A549 (cell line): Measurements from ENCODE around the gene B4GALT6. TPM values are rescaled to one million over a fixed set of nuclear protein-coding genes. Genes with fewer than 3 reads are reported as not detected.

Experiments
- ATAC-seq, 2 experiments: fragments of 200-7000 bp in 1 of 2; fragments of >200 bp in 1 of 2; cut with Nextera tagmentation in 1 of 2; cut with Tn5 transposase in 1 of 2; 3 replicates each; pipeline versions ENCODE4 v1.8.0 to v1.9.1; 2018 to 2020; ENCODE audit warnings: mild to moderate bottlenecking in 1 of 2, moderate library complexity in 1 of 2
- CTCF ChIA-PET: fragments of 300-600 bp; sonication (Branson Sonifier 250); formaldehyde crosslinking; extraction: SDS; loops from one replicate; lab custom pipeline; 2021; ENCODE audit warnings: antibody characterized with exemption, inconsistent platforms; lab: Yijun Ruan, JAX
- POLR2A ChIA-PET: fragments of 350-600 bp; formaldehyde crosslinking; extraction: SDS; loops from one replicate; lab custom pipeline; 2021; ENCODE audit warnings: antibody characterized with exemption, inconsistent platforms; lab: Yijun Ruan, JAX
- DNase-seq, 2 experiments: peaks; one replicate each; pipeline versions ENCODE4 v3.0.0 to v3.0.0-alpha.2; 2011 to 2016; ENCODE audit warnings: low read depth in 1 of 2, low spot score in 1 of 2
- FAIRE-seq: peaks from 2 replicates; lab custom pipeline; 2011; peaks lifted over from hg19 to GRCh38; lab: Jason Lieb, UNC
- H3K27ac ChIP-seq, 2 experiments: fragments of >200 bp; sonication (Bioruptor Twin); formaldehyde crosslinking; 3 replicates each; pipeline ENCODE4 v1.5.1; 2016 to 2017
- H3K4me1 ChIP-seq: fragments of >200 bp; sonication (Bioruptor Twin); formaldehyde crosslinking; 3 replicates; pipeline ENCODE4 v1.6.1; 2016
- H3K4me2 ChIP-seq: fragments of >200 bp; sonication (Bioruptor Twin); formaldehyde crosslinking; 3 replicates; pipeline ENCODE4 v1.6.1; 2016
- H3K4me3 ChIP-seq: fragments of >200 bp; sonication (Bioruptor Twin); formaldehyde crosslinking; 3 replicates; pipeline ENCODE4 v1.5.1; 2016
- H3K9me3 ChIP-seq: fragments of >200 bp; sonication (Bioruptor Twin); formaldehyde crosslinking; 3 replicates; pipeline ENCODE4 v1.6.1; 2016
- FOSB ChIP-seq: fragments of 250-450 bp; sonication (Bioruptor Pico); IDR thresholded peaks from 2 replicates; pipeline ENCODE4 v1.5.0; 2020; ENCODE audit warnings: mild to moderate bottlenecking, moderate library complexity
- HEYL ChIP-seq: fragments of 250-450 bp; sonication (Bioruptor Pico); IDR thresholded peaks from 2 replicates; pipeline ENCODE4 v1.8.0; 2021; ENCODE audit warnings: mild to moderate bottlenecking, moderate library complexity
- HOXB13 ChIP-seq: fragments of 250-450 bp; sonication (Bioruptor Pico); IDR thresholded peaks from 2 replicates; pipeline ENCODE4 v1.5.0; 2020; ENCODE audit warnings: low read depth, mild to moderate bottlenecking, moderate library complexity
- JUN ChIP-seq, 2 experiments: fragments of >200 bp; sonication (Bioruptor Twin); formaldehyde crosslinking; IDR thresholded peaks; 2 replicates in 1 of 2; 3 replicates in 1 of 2; pipeline ENCODE4 v1.6.1; 2016 to 2017
- MAZ ChIP-seq: fragments of 150-350 bp; IDR thresholded peaks from 2 replicates; pipeline ENCODE4 v1.6.1; 2014; ENCODE audit warnings: antibody characterized with exemption, low read depth, low read length, borderline replicate concordance
- NFE2L2 ChIP-seq: fragments of 150-350 bp; conservative IDR thresholded peaks from 2 replicates; pipeline ENCODE4 v1.6.1; 2014; ENCODE audit warnings: low read length
- NR3C1 ChIP-seq: fragments of >200 bp; sonication (Bioruptor Twin); formaldehyde crosslinking; IDR thresholded peaks from 3 replicates; pipeline ENCODE4 v1.6.1; 2017
- RAD21 ChIP-seq, 2 experiments: fragments of >200 bp in 1 of 2; sonication (Bioruptor Twin) in 1 of 2; formaldehyde crosslinking in 1 of 2; IDR thresholded peaks in 1 of 2; conservative IDR thresholded peaks in 1 of 2; 2 replicates in 1 of 2; 3 replicates in 1 of 2; pipeline ENCODE4 v1.6.1; 2012 to 2018; ENCODE audit warnings: inconsistent platforms in 1 of 2
- RNF2 ChIP-seq: fragments of 200-600 bp; sonication (generic); IDR thresholded peaks from 2 replicates; pipeline ENCODE4 v1.6.1; 2016; ENCODE audit warnings: low read depth, mild to moderate bottlenecking, antibody characterized with exemption, moderate library complexity, borderline replicate concordance
- SMC3 ChIP-seq: fragments of >200 bp; sonication (Bioruptor Twin); formaldehyde crosslinking; IDR thresholded peaks from 3 replicates; pipeline ENCODE4 v1.6.1; 2018; ENCODE audit warnings: inconsistent platforms
- SREBF2 ChIP-seq: fragments of 450-650 bp; IDR thresholded peaks from 2 replicates; pipeline ENCODE4 v1.6.1; 2014; ENCODE audit warnings: mild to moderate bottlenecking, moderate library complexity
- TP53 ChIP-seq: fragments of 250-450 bp; sonication (Bioruptor Pico); IDR thresholded peaks from 2 replicates; pipeline ENCODE4 v1.5.0; 2021; ENCODE audit warnings: mild to moderate bottlenecking, moderate library complexity
- ZC3H11A ChIP-seq: fragments of 450-650 bp; IDR thresholded peaks from 2 replicates; pipeline ENCODE4 v1.6.1; 2014; ENCODE audit warnings: antibody characterized with exemption, mild to moderate bottlenecking
- WGBS: methylation state at CpG from one replicate; pipeline ENCODE4 v1.1.6; 2017; ENCODE audit errors: missing lambda C conversion rate; 5-methylcytosine and 5-hydroxymethylcytosine counted together
- polyA plus RNA-seq, 4 experiments: library from polyadenylated mRNA; depleted of rRNA in 3 of 4; stranded (reverse); fragments of >200 nt; fragmentation: RNase III in 1 of 4; extraction: RNeasy Plus Mini Kit Qiagen cat#74134 plus additional on column Dnase treatment in 1 of 4; gene quantifications; 2 replicates in 3 of 4; 3 replicates in 1 of 4; pipeline ENCODE4 v1.2.3, GENCODE V29; 2011 to 2017
- TF ChIP-seq, protein P1 (sequence below): fragments of 250-450 bp; sonication (Bioruptor Pico); IDR thresholded peaks from 2 replicates; pipeline ENCODE4 v1.5.0; 2020; ENCODE audit warnings: low read depth, mild to moderate bottlenecking, moderate library complexity
- TF ChIP-seq, protein P2 (sequence below): IDR thresholded peaks from 2 replicates; pipeline ENCODE4 v1.6.1; 2012
- TF ChIP-seq, protein P3 (sequence below): fragments of >200 bp; sonication (Bioruptor Twin); formaldehyde crosslinking; IDR thresholded peaks from 3 replicates; pipeline ENCODE4 v1.5.1; 2016
- TF ChIP-seq, protein P4 (sequence below): fragments of 250-450 bp; sonication (Bioruptor Pico); IDR thresholded peaks from 2 replicates; pipeline ENCODE4 v1.5.0; 2021; ENCODE audit warnings: mild to moderate bottlenecking, moderate library complexity, borderline replicate concordance
- TF ChIP-seq, protein P5 (sequence below): IDR thresholded peaks from 2 replicates; pipeline ENCODE4 v1.6.1; 2012
- TF ChIP-seq, protein P6 (sequence below): fragments of 200-600 bp; sonication (generic); IDR thresholded peaks from 2 replicates; pipeline ENCODE4 v1.6.1; 2016; ENCODE audit warnings: antibody characterized with exemption, mild to moderate bottlenecking, moderate library complexity
- TF ChIP-seq, protein P7 (sequence below): fragments of 450-650 bp; IDR thresholded peaks from 2 replicates; pipeline ENCODE4 v1.6.1; 2014; ENCODE audit warnings: antibody characterized with exemption

Gene B4GALT6
- polyA plus RNA-seq, 2 of the 4 experiments (the other 2 are of a cell fraction), result 7.1 to 12.8 TPM

DNA sequence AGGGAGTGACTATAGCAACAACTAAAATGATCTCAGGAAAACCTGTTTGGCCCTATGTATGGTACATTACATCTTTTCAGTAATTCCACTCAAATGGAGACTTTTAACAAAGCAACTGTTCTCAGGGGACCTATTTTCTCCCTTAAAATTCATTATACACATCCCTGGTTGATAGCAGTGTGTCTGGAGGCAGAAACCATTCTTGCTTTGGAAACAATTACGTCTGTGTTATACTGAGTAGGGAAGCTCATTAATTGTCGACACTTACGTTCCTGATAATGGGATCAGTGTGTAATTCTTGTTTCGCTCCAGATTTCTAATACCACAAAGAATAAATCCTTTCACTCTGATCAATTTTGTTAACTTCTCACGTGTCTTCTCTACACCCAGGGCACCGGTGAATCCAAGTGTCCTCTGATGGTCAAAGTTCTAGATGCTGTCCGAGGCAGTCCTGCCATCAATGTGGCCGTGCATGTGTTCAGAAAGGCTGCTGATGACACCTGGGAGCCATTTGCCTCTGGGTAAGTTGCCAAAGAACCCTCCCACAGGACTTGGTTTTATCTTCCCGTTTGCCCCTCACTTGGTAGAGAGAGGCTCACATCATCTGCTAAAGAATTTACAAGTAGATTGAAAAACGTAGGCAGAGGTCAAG, 91.7 kb downstream of the B4GALT6 start (continued):
- TF ChIP-seq, protein P1, sequence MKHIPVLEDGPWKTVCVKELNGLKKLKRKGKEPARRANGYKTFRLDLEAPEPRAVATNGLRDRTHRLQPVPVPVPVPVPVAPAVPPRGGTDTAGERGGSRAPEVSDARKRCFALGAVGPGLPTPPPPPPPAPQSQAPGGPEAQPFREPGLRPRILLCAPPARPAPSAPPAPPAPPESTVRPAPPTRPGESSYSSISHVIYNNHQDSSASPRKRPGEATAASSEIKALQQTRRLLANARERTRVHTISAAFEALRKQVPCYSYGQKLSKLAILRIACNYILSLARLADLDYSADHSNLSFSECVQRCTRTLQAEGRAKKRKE (CRISPR knock-in tag), result no peak
- TF ChIP-seq NFE2L2, result no peak

DNA sequence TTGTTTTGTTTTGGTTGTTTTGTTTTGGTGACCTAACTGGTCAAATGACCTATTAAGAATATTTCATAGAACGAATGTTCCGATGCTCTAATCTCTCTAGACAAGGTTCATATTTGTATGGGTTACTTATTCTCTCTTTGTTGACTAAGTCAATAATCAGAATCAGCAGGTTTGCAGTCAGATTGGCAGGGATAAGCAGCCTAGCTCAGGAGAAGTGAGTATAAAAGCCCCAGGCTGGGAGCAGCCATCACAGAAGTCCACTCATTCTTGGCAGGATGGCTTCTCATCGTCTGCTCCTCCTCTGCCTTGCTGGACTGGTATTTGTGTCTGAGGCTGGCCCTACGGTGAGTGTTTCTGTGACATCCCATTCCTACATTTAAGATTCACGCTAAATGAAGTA, 92.8 kb downstream of the B4GALT6 start, which contains the start of gene TTR:
TSS of gene TTR (plus strand) at position 250 of the 400 bp plus-strand sequence. CDS start at position 276, 26 bp downstream.
- POLR2A ChIA-PET, result no interaction called here
- no peak for TF ChIP-seq FOSB (CRISPR knock-in tag)
- no peak for TF ChIP-seq RNF2
- TF ChIP-seq RAD21 (conservative IDR thresholded peaks at IDR 0.05 in 1 of 2, IDR thresholded peaks at IDR 0.05 in 1 of 2), result no peak
- no peak for TF ChIP-seq HOXB13 (CRISPR knock-in tag)
- TF ChIP-seq JUN (IDR thresholded peaks at IDR 0.05), result no peak
- no peak for TF ChIP-seq ZC3H11A
- no peak for TF ChIP-seq TP53 (CRISPR knock-in tag)
- TF ChIP-seq, protein P2, sequence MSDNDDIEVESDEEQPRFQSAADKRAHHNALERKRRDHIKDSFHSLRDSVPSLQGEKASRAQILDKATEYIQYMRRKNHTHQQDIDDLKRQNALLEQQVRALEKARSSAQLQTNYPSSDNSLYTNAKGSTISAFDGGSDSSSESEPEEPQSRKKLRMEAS, result no peak
- TF ChIP-seq NR3C1, result no peak
- no peak for TF ChIP-seq MAZ
- TF ChIP-seq HEYL, result no peak
- TF ChIP-seq, protein P3, sequence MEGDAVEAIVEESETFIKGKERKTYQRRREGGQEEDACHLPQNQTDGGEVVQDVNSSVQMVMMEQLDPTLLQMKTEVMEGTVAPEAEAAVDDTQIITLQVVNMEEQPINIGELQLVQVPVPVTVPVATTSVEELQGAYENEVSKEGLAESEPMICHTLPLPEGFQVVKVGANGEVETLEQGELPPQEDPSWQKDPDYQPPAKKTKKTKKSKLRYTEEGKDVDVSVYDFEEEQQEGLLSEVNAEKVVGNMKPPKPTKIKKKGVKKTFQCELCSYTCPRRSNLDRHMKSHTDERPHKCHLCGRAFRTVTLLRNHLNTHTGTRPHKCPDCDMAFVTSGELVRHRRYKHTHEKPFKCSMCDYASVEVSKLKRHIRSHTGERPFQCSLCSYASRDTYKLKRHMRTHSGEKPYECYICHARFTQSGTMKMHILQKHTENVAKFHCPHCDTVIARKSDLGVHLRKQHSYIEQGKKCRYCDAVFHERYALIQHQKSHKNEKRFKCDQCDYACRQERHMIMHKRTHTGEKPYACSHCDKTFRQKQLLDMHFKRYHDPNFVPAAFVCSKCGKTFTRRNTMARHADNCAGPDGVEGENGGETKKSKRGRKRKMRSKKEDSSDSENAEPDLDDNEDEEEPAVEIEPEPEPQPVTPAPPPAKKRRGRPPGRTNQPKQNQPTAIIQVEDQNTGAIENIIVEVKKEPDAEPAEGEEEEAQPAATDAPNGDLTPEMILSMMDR, result no peak
- TF ChIP-seq, protein P4, sequence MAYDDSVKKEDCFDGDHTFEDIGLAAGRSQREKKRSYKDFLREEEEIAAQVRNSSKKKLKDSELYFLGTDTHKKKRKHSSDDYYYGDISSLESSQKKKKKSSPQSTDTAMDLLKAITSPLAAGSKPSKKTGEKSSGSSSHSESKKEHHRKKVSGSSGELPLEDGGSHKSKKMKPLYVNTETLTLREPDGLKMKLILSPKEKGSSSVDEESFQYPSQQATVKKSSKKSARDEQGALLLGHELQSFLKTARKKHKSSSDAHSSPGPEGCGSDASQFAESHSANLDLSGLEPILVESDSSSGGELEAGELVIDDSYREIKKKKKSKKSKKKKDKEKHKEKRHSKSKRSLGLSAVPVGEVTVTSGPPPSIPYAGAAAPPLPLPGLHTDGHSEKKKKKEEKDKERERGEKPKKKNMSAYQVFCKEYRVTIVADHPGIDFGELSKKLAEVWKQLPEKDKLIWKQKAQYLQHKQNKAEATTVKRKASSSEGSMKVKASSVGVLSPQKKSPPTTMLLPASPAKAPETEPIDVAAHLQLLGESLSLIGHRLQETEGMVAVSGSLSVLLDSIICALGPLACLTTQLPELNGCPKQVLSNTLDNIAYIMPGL (CRISPR knock-in tag), result no peak
- TF ChIP-seq, protein P1 (CRISPR knock-in tag), result no peak
- TF ChIP-seq, protein P5, sequence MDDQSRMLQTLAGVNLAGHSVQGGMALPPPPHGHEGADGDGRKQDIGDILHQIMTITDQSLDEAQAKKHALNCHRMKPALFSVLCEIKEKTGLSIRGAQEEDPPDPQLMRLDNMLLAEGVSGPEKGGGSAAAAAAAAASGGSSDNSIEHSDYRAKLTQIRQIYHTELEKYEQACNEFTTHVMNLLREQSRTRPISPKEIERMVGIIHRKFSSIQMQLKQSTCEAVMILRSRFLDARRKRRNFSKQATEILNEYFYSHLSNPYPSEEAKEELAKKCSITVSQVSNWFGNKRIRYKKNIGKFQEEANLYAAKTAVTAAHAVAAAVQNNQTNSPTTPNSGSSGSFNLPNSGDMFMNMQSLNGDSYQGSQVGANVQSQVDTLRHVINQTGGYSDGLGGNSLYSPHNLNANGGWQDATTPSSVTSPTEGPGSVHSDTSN, result no peak
- TF ChIP-seq SMC3, result no peak
- TF ChIP-seq, protein P6, sequence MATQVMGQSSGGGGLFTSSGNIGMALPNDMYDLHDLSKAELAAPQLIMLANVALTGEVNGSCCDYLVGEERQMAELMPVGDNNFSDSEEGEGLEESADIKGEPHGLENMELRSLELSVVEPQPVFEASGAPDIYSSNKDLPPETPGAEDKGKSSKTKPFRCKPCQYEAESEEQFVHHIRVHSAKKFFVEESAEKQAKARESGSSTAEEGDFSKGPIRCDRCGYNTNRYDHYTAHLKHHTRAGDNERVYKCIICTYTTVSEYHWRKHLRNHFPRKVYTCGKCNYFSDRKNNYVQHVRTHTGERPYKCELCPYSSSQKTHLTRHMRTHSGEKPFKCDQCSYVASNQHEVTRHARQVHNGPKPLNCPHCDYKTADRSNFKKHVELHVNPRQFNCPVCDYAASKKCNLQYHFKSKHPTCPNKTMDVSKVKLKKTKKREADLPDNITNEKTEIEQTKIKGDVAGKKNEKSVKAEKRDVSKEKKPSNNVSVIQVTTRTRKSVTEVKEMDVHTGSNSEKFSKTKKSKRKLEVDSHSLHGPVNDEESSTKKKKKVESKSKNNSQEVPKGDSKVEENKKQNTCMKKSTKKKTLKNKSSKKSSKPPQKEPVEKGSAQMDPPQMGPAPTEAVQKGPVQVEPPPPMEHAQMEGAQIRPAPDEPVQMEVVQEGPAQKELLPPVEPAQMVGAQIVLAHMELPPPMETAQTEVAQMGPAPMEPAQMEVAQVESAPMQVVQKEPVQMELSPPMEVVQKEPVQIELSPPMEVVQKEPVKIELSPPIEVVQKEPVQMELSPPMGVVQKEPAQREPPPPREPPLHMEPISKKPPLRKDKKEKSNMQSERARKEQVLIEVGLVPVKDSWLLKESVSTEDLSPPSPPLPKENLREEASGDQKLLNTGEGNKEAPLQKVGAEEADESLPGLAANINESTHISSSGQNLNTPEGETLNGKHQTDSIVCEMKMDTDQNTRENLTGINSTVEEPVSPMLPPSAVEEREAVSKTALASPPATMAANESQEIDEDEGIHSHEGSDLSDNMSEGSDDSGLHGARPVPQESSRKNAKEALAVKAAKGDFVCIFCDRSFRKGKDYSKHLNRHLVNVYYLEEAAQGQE, result no peak
- no peak for TF ChIP-seq SREBF2
- TF ChIP-seq, protein P7, sequence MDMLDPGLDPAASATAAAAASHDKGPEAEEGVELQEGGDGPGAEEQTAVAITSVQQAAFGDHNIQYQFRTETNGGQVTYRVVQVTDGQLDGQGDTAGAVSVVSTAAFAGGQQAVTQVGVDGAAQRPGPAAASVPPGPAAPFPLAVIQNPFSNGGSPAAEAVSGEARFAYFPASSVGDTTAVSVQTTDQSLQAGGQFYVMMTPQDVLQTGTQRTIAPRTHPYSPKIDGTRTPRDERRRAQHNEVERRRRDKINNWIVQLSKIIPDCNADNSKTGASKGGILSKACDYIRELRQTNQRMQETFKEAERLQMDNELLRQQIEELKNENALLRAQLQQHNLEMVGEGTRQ, result no peak
- TF ChIP-seq, all 56 proteins: peak for 0
- no peak within 1 kb of the TSS for H3K27ac ChIP-seq
- H3K9me3 ChIP-seq, result no peaks in the 10 kb centered on the region
- 14% methylated on average over 5 of the region's 5 CpGs for WGBS
- 0 out of 3 replicates have a peak within 1 kb of the TSS, but pooled peaks have one; percentile 19 for H3K4me2 ChIP-seq
- FAIRE-seq (no peak), ATAC-seq (no peak), DNase-seq (no peak)
- 0 out of 3 replicates have a peak, but pooled peaks cover 3% of the 10 kb centered on the region for H3K4me1 ChIP-seq
- no peak within 1 kb of the TSS for H3K4me3 ChIP-seq
- CTCF ChIA-PET, result interaction anchor here (0.7 to 1.1 kb wide), 3 partner anchors 16 to 87 kb away, joined by 3 to 5 read pairs (median 4); no protein-coding TSS in a partner anchor
